ENCODE measurements around the gene PARVG. TPM values are rescaled to one million over a fixed set of nuclear protein-coding genes. Genes with fewer than 3 reads are reported as not detected.

The PARVG gene
- total and polyA plus RNA-seq, 10 of the 15 experiments (the other 5 are each of a cell fraction or from before 2014, with no cell fraction given) = 6.3 to 123 (median 71.9) TPM

DNA sequence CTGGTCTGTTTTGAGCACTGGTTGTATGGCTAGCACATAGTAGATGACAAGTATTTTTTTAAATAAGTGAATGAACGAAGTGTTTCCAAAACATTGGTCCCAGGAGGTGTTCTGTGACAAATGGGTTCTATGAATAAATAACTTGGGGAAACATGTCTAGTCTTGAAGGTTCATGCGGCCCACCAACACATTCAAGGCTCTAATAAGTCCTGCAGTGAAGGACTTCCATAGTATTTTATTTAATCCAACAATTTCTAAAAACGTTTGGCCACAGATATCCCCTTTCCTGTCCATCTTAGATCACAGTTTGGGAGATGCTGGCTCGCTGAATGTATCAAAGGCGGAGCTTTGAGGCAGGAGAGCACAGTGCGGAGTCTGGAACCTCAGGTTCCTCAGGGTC, 22.5 kb downstream of the PARVG start:
- no peaks in the 10 kb centered on the region for H4K20me1 ChIP-seq (ENCODE audit: control insufficient read depth, insufficient read depth)
- ChIA-PET CTCF (interaction anchor here (1.1 kb wide), 1 partner anchor 28 kb away, joined by 3 read pairs; no protein-coding TSS in a partner anchor), RAD21 (ENCODE audit: unreplicated experiment) (no interaction called here), SMC1A (ENCODE audit: uncharacterized antibody, unreplicated experiment) (no interaction called here), POLR2A (no interaction called here)
- H3K27me3 ChIP-seq (replicated peaks in 1 of 2; ENCODE audit: control insufficient read depth in 2 of 2, insufficient read depth in 2 of 2, low read length in 1 of 2) = no peaks in the 10 kb centered on the region
- DNase-seq (ENCODE audit: low read depth, low spot score) (no peak), ATAC-seq (no peak), FAIRE-seq (no peak)
- no peak overlapping the region for H3K27ac ChIP-seq (ENCODE audit: control insufficient read depth, insufficient read depth)
- H3K79me2 ChIP-seq (ENCODE audit: control insufficient read depth, insufficient read depth, low read length) = no peaks in the 10 kb centered on the region
- TSS peak; percentile 42 for BruUV-seq (replicated peaks)
- TF ChIP-seq, protein P1, sequence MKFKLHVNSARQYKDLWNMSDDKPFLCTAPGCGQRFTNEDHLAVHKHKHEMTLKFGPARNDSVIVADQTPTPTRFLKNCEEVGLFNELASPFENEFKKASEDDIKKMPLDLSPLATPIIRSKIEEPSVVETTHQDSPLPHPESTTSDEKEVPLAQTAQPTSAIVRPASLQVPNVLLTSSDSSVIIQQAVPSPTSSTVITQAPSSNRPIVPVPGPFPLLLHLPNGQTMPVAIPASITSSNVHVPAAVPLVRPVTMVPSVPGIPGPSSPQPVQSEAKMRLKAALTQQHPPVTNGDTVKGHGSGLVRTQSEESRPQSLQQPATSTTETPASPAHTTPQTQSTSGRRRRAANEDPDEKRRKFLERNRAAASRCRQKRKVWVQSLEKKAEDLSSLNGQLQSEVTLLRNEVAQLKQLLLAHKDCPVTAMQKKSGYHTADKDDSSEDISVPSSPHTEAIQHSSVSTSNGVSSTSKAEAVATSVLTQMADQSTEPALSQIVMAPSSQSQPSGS (IDR thresholded peaks at IDR 0.05; ENCODE audit: low read length) = no peak
- TF ChIP-seq, protein P2, sequence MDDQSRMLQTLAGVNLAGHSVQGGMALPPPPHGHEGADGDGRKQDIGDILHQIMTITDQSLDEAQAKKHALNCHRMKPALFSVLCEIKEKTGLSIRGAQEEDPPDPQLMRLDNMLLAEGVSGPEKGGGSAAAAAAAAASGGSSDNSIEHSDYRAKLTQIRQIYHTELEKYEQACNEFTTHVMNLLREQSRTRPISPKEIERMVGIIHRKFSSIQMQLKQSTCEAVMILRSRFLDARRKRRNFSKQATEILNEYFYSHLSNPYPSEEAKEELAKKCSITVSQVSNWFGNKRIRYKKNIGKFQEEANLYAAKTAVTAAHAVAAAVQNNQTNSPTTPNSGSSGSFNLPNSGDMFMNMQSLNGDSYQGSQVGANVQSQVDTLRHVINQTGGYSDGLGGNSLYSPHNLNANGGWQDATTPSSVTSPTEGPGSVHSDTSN (IDR thresholded peaks at IDR 0.05; ENCODE audit: insufficient replicate concordance, low read depth, low read length) = no peak
- no peak for TF ChIP-seq POLR2A (IDR thresholded peaks at IDR 0.05; ENCODE audit: low read depth, low read length)
- TF ChIP-seq DPF2 (IDR thresholded peaks at IDR 0.05) = no peak
- TF ChIP-seq SIN3A (IDR thresholded peaks at IDR 0.05; ENCODE audit: low read depth, low read length) = no peak
- no peak for TF ChIP-seq RFX5 (IDR thresholded peaks at IDR 0.05; ENCODE audit: low read depth, low read length)
- no peak for TF ChIP-seq CHD2 (IDR thresholded peaks at IDR 0.05; ENCODE audit: borderline replicate concordance, low read depth, low read length)
- no peak for TF ChIP-seq RUNX3 (IDR thresholded peaks at IDR 0.05; ENCODE audit: low read length)
- no peak for TF ChIP-seq HDAC2 (IDR thresholded peaks at IDR 0.05)
- in situ Hi-C loops (cut with MboI) = no loop called here
- peaks cover 9% of the 10 kb centered on the region for H3K4me1 ChIP-seq (ENCODE audit: control insufficient read depth, insufficient read depth, low read length)
- no peak overlapping the region for H2AFZ ChIP-seq (ENCODE audit: control insufficient read depth, low read depth, low read length)
- 0 out of 4 replicates have a peak, but pooled peaks cover 0 to 2% of the 10 kb centered on the region in 2 experiments for H3K36me3 ChIP-seq (ENCODE audit: control insufficient read depth in 2 of 2, insufficient read depth in 2 of 2, low read length in 1 of 2)
- no peak overlapping the region for H3K4me3 ChIP-seq
- H3K9me3 ChIP-seq (replicated peaks; ENCODE audit: control insufficient read depth, insufficient read depth, low read length) = no peaks in the 10 kb centered on the region
- H3K4me2 ChIP-seq (ENCODE audit: control insufficient read depth, insufficient read depth) = no peak overlapping the region
- 58% methylated on average over 6 of the region's 6 CpGs for WGBS (ENCODE audit: insufficient coverage, insufficient replicate concordance, low lambda C conversion rate, missing lambda C conversion rate)
- intact Hi-C loops (cut with micrococcal nuclease; ENCODE audit: unreplicated experiment) = no loop called here
- no peak overlapping the region for H3K9ac ChIP-seq (ENCODE audit: control insufficient read depth, insufficient read depth, low read length)

Data from GM12878 (cell line).